Neuronal stem cell (in vitro differentiated cells): ENCODE measurements around the gene TFF3.

Source experiments
- DNase-seq: peaks from one replicate; pipeline ENCODE4 v3.0.0-alpha.2; 2013; ENCODE audit warnings: low spot score
- H2AFZ ChIP-seq: one replicate; pipeline ENCODE4 v1.6.1; 2013; ENCODE audit warnings: mild to moderate bottlenecking, low read length, inconsistent platforms
- H2AK5ac ChIP-seq: 2 replicates; pipeline ENCODE4 v1.6.1; 2013; ENCODE audit warnings: low read depth, mild to moderate bottlenecking, inconsistent platforms, low read length, moderate library complexity, mixed read lengths
- H2BK120ac ChIP-seq: 2 replicates; pipeline ENCODE4 v1.6.1; 2013; ENCODE audit warnings: low read depth, mild to moderate bottlenecking, inconsistent platforms, low read length, moderate library complexity, mixed read lengths
- H2BK12ac ChIP-seq: one replicate; pipeline ENCODE4 v1.6.1; 2013; ENCODE audit warnings: low read length, inconsistent platforms
- H2BK15ac ChIP-seq: 2 replicates; pipeline ENCODE4 v1.6.1; 2013; ENCODE audit warnings: mild to moderate bottlenecking, low read length, inconsistent platforms, mixed read lengths
- H2BK5ac ChIP-seq: one replicate; pipeline ENCODE4 v1.6.1; 2013; ENCODE audit warnings: inconsistent platforms, mild to moderate bottlenecking, low read length, moderate library complexity
- H3K14ac ChIP-seq: one replicate; pipeline ENCODE4 v1.6.1; 2013; ENCODE audit warnings: low read length, inconsistent platforms
- H3K18ac ChIP-seq: 2 replicates; pipeline ENCODE4 v1.6.1; 2013; ENCODE audit warnings: low read length, inconsistent platforms
- H3K23ac ChIP-seq: 2 replicates; pipeline ENCODE4 v1.6.1; 2013; ENCODE audit warnings: low read depth, mild to moderate bottlenecking, mixed read lengths, low read length, inconsistent platforms; ENCODE audit not compliant: poor library complexity
- H3K27ac ChIP-seq: replicated peaks from 3 replicates; pipeline ENCODE4 v1.5.1; 2013; ENCODE audit warnings: low read length, inconsistent platforms
- H3K27me3 ChIP-seq, 3 experiments: 2 replicates each; pipeline ENCODE4 v1.6.1; 2013; ENCODE audit warnings: low read length in 3 of 3, mild to moderate bottlenecking in 2 of 3, inconsistent platforms in 1 of 3, low read depth in 1 of 3, mixed read lengths in 1 of 3, moderate library complexity in 1 of 3; ENCODE audit not compliant: control insufficient read depth in 3 of 3, insufficient read depth in 3 of 3
- H3K36me3 ChIP-seq, 2 donors: replicated peaks in 1 of 2; 2 replicates each; pipeline ENCODE4 v1.6.1; 2013; ENCODE audit warnings: low read length in 2 of 2; ENCODE audit not compliant: control insufficient read depth in 2 of 2, insufficient read depth in 2 of 2
- H3K4ac ChIP-seq: 2 replicates; pipeline ENCODE4 v1.6.1; 2013; ENCODE audit warnings: inconsistent platforms, mild to moderate bottlenecking, low read length, moderate library complexity
- H3K4me1 ChIP-seq, 2 donors: 1 replicate in 1 of 2; 2 replicates in 1 of 2; pipeline ENCODE4 v1.6.1; 2013; ENCODE audit warnings: low read length in 2 of 2, low read depth in 1 of 2; ENCODE audit not compliant: control insufficient read depth in 2 of 2, insufficient read depth in 1 of 2
- H3K4me2 ChIP-seq: one replicate; pipeline ENCODE4 v1.6.1; 2013; ENCODE audit warnings: mild to moderate bottlenecking, low read length, inconsistent platforms; ENCODE audit not compliant: insufficient read depth, poor library complexity, severe bottlenecking
- H3K4me3 ChIP-seq, 2 donors: 2 replicates each; pipeline ENCODE4 v1.5.1; 2013; ENCODE audit warnings: low read length in 2 of 2, mild to moderate bottlenecking in 2 of 2, inconsistent platforms in 1 of 2, moderate library complexity in 1 of 2
- H3K79me1 ChIP-seq: one replicate; pipeline ENCODE4 v1.6.1; 2013; ENCODE audit warnings: low read depth, mild to moderate bottlenecking, inconsistent platforms, low read length, moderate library complexity
- H3K9ac ChIP-seq: one replicate; pipeline ENCODE4 v1.6.1; 2013; ENCODE audit warnings: mild to moderate bottlenecking, low read depth, low read length, inconsistent platforms; ENCODE audit not compliant: poor library complexity
- H3K9me3 ChIP-seq, 2 donors: replicated peaks in 1 of 2; 2 replicates each; pipeline versions ENCODE3 to v1.6.1; 2013; ENCODE audit warnings: low read length in 2 of 2, mild to moderate bottlenecking in 2 of 2, inconsistent platforms in 1 of 2, low read depth in 1 of 2, mixed read lengths in 1 of 2, moderate library complexity in 1 of 2; ENCODE audit not compliant: control insufficient read depth in 2 of 2, insufficient read depth in 1 of 2
- H4K8ac ChIP-seq: one replicate; pipeline ENCODE4 v1.6.1; 2013; ENCODE audit warnings: low read depth, mild to moderate bottlenecking, inconsistent platforms, low read length, moderate library complexity
- H4K91ac ChIP-seq: one replicate; pipeline ENCODE4 v1.6.1; 2013; ENCODE audit warnings: low read length, low read depth, mild to moderate bottlenecking, inconsistent platforms; ENCODE audit not compliant: poor library complexity
- WGBS, 2 donors: extraction: QIAGEN DNeasy Blood & Tissue Kit; methylation state at CpG; one replicate each; pipeline ENCODE4 v1.1.7; 2013; ENCODE audit warnings: missing lambda C conversion rate in 2 of 2, mixed read lengths in 1 of 2; ENCODE audit not compliant: insufficient read length in 2 of 2, insufficient replicate concordance in 1 of 2; ENCODE audit errors: extremely low coverage in 2 of 2; 5-methylcytosine and 5-hydroxymethylcytosine counted together

The TFF3 gene

DNA sequence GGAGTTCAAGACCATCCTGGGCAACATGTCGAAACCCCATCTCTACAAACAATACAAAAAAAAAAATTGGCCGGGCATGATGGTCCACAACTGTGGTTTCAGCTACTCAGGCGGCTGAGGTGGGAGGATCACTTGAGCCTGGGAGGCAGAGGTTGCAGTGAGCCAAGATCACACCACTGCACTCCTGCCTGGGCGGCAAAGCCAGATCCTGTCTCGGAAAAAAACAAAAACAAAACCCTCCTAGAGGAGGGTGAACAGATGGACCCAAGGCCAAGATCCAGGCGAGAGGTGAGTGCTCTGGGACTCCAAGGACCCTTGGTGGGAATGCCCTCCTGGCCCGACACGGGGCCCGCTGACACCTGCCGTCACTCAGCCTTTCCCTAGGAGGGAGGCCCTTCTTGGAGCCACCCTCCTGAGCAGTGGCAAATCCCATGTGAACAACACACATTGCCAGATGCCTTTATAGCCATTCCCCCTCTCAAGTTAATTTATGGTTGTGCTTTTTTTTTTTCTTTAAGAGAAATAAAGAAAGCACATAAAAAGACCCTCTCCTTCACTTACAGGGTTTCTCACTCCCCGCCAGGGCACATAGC, 35.2 kb upstream of the TFF3 start:
- no peak overlapping the region for H3K4me3 ChIP-seq
- H4K8ac ChIP-seq, result no peak overlapping the region
- no peak overlapping the region for H2AK5ac ChIP-seq
- H4K91ac ChIP-seq, result no peak overlapping the region
- H3K14ac ChIP-seq, result no peak overlapping the region
- H3K27me3 ChIP-seq, result no peaks in the 10 kb centered on the region
- no peak overlapping the region for H2AFZ ChIP-seq
- no peak overlapping the region for H3K23ac ChIP-seq
- no peak overlapping the region for H2BK120ac ChIP-seq
- no peak overlapping the region for H3K18ac ChIP-seq
- no peak overlapping the region for H2BK15ac ChIP-seq
- H3K36me3 ChIP-seq, result no peaks in the 10 kb centered on the region
- H3K79me1 ChIP-seq, result no peaks in the 10 kb centered on the region
- no peak overlapping the region for H2BK5ac ChIP-seq
- no peak overlapping the region for H3K4me2 ChIP-seq
- DNase-seq, result no peak
- H3K4ac ChIP-seq, result peak overlapping the region; percentile 44
- H2BK12ac ChIP-seq, result no peak overlapping the region
- H3K4me1 ChIP-seq, result no peaks in the 10 kb centered on the region
- H3K27ac ChIP-seq, result no peak overlapping the region
- no peak overlapping the region for H3K9ac ChIP-seq
- H3K9me3 ChIP-seq, result no peaks in the 10 kb centered on the region
- no CpG with 5 or more reads among the region's 11 CpGs for WGBS, 2 donors

DNA sequence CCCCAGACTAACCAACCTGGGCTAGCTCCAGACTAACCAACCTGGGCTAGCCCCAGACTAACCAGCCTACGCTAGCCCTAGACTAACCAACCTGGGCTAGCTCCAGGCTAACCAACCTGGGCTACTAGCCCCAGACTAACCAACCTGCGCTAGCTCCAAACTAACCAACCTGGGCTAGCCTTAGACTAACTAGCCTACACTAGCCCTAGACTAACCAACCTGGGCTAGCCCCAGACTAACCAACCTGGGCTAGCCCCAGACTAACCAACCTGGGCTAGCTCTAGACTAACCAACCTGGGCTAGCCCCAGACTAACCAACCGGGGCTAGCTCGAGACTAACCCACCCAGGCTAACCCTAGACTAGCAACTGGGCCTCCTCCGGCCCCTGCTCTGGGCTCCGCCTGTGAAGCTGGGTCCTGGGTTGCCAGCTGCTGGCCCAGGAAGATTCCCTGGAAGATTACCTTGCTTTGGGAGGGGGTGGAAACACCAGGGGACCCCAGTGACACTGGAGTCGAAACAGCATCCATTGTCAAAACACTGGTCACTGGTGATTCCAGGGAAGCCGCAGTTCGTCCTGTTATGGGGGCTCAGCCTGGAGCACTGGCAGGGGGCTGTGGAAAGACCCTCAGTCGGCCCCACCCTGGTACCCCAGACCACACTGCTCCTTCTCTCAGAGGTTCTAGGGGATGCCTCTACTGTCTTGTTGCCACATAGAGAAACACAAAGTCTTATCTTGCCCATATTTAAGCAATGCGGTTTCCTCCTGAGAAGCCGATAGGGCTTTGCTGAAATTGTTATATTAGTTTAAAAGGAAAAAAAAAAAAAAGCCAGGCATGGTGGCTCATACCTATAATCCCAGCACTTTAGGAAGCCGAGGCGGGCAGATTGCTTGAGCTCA, 34.5 kb upstream of the TFF3 start:
- no CpG with 5 or more reads among the region's 14 CpGs for WGBS, 2 donors
- DNase-seq, result no peak

DNA sequence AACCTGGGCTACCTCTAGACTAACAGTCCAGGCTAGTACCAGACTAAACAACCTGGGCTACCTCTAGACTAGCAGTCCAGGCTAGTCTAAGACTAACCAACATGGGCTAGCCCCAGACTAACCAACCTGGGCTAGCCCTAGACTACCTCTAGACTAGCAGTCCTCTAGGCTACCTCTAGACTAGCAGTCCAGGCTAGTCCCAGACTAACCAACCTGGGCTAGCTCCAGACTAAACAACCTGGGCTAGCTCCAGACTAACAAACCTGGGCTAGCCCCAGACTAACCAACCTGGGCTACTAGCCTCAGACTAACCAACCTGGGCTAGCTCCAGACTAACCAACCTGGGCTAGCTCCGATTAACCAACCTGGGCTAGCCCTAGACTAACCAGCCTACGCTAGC, 33.6 kb upstream of the TFF3 start:
- no peak overlapping the region for H3K9ac ChIP-seq
- DNase-seq, result no peak
- no peak overlapping the region for H2BK5ac ChIP-seq
- no peak overlapping the region for H3K14ac ChIP-seq
- no peaks in the 10 kb centered on the region for H3K79me1 ChIP-seq
- H3K4me3 ChIP-seq, result no peak overlapping the region
- no peak overlapping the region for H2AK5ac ChIP-seq
- H3K18ac ChIP-seq, result no peak overlapping the region
- H3K27ac ChIP-seq, result no peak overlapping the region
- H3K9me3 ChIP-seq, result no peaks in the 10 kb centered on the region
- H4K91ac ChIP-seq, result no peak overlapping the region
- peaks cover 0 to 2% of the 10 kb centered on the region in 2 donors for H3K4me1 ChIP-seq
- no peak overlapping the region for H4K8ac ChIP-seq
- no CpG with 5 or more reads among the region's 2 CpGs for WGBS, 2 donors
- H2BK15ac ChIP-seq, result no peak overlapping the region
- H3K23ac ChIP-seq, result no peak overlapping the region
- no peak overlapping the region for H2BK120ac ChIP-seq
- H3K4ac ChIP-seq, result no peak overlapping the region
- H3K4me2 ChIP-seq, result no peak overlapping the region
- H3K36me3 ChIP-seq, result no peaks in the 10 kb centered on the region
- H2BK12ac ChIP-seq, result no peak overlapping the region
- no peaks in the 10 kb centered on the region for H3K27me3 ChIP-seq
- H2AFZ ChIP-seq, result no peak overlapping the region

More for the DNA sequence above, 34.5 kb upstream of the TFF3 start:
- no peak overlapping the region for H3K23ac ChIP-seq
- H3K4me3 ChIP-seq, result no peak overlapping the region
- H2BK15ac ChIP-seq, result no peak overlapping the region
- H4K8ac ChIP-seq, result no peak overlapping the region
- no peak overlapping the region for H3K9ac ChIP-seq
- H4K91ac ChIP-seq, result no peak overlapping the region
- no peak overlapping the region for H2AK5ac ChIP-seq
- no peaks in the 10 kb centered on the region for H3K36me3 ChIP-seq
- H3K27ac ChIP-seq, result no peak overlapping the region
- H3K4ac ChIP-seq, result no peak overlapping the region
- no peaks in the 10 kb centered on the region for H3K79me1 ChIP-seq
- no peak overlapping the region for H3K18ac ChIP-seq
- no peaks in the 10 kb centered on the region for H3K27me3 ChIP-seq
- H2BK12ac ChIP-seq, result no peak overlapping the region
- no peaks in the 10 kb centered on the region for H3K9me3 ChIP-seq
- no peak overlapping the region for H3K14ac ChIP-seq
- H2BK120ac ChIP-seq, result no peak overlapping the region
- H3K4me2 ChIP-seq, result no peak overlapping the region
- H3K4me1 ChIP-seq, result no peaks in the 10 kb centered on the region
- H2AFZ ChIP-seq, result no peak overlapping the region
- no peak overlapping the region for H2BK5ac ChIP-seq

DNA sequence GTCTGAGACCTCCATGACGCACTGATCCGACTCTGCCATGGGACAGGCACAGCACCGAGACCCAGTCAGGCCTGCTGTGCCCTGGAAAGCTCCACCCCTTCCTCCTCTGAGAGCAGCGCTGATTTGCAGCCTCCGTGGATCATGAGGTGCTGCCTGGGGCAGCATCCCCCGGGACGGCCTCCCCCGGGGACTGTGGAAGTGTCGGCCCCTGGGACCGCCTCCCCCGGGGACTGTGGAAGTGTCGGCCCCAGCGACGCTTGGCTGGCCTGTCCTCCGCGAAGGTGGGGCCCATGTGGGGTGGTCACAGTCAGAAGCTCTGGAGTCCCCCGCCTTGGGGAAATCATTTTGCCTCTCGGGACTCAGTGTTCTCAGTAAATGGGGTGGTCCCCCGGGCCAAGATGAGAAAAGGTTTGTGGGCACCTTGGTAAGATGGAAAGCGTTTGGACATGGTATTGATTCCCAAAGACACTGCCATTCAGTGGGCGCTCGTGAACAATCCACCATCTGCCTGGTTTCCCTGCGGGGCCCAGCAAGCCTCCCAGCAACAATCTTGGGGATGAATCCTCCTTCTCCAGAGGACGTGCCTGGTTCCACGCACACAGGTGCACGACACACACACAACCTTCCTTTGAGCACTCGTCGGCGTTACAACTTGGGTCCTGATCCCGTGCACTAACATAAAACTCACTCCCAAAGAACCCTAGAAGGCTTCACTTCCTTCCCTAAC, 32.6 kb upstream of the TFF3 start:
- Histone ChIP-seq H3K4me1 (peaks cover 0 to 2% of the 10 kb centered on the region in 2 donors), H3K36me3 (no peaks in the 10 kb centered on the region), H2AK5ac (no peak overlapping the region), H2BK12ac (no peak overlapping the region), H4K91ac (no peak overlapping the region), H2BK120ac (no peak overlapping the region), H3K79me1 (no peaks in the 10 kb centered on the region), H2BK15ac (no peak overlapping the region), H3K14ac (no peak overlapping the region), H3K4ac (no peak overlapping the region), H3K9me3 (no peaks in the 10 kb centered on the region), H3K4me2 (no peak overlapping the region), H3K4me3 (no peak overlapping the region), H3K27me3 (no peaks in the 10 kb centered on the region), H3K27ac (no peak overlapping the region), H2BK5ac (no peak overlapping the region), H3K23ac (no peak overlapping the region), H3K18ac (peak overlapping the region; percentile 52), H2AFZ (no peak overlapping the region), H3K9ac (no peak overlapping the region), H4K8ac (no peak overlapping the region)
- no CpG with 5 or more reads among the region's 30 CpGs for WGBS, 2 donors
- no peak for DNase-seq
